Transverse colon (tissue), 4 donors: Measurements from ENCODE around the gene UBE2R2. TPM values are rescaled to one million over a fixed set of nuclear protein-coding genes. Genes with fewer than 3 reads are reported as not detected.

Source experiments
- DNase-seq: peaks from one replicate; pipeline ENCODE4 v3.0.0-alpha.2; 2019
- H3K27ac ChIP-seq, 4 donors: fragments of 200-600 bp; sonication (generic); 2 replicates each; pipeline ENCODE4 v1.5.1; 2016 to 2018; ENCODE audit warnings: inconsistent platforms in 4 of 4
- H3K27me3 ChIP-seq: fragments of 200-600 bp; sonication (generic); 2 replicates; pipeline ENCODE4 v1.5.1; 2017; ENCODE audit warnings: inconsistent platforms
- H3K36me3 ChIP-seq, 4 donors: fragments of 200-600 bp; sonication (generic); 2 replicates each; pipeline ENCODE4 v1.5.1; 2017 to 2019; ENCODE audit warnings: inconsistent platforms in 4 of 4
- H3K4me1 ChIP-seq, 4 donors: fragments of 200-600 bp; sonication (generic); 2 replicates each; pipeline ENCODE4 v1.5.1; 2017 to 2020; ENCODE audit warnings: inconsistent platforms in 4 of 4
- H3K4me3 ChIP-seq, 4 donors: fragments of 200-600 bp; sonication (generic); 1 replicate in 1 of 4; 2 replicates in 3 of 4; pipeline versions ENCODE4 v1.5.1 to v1.6.1; 2017 to 2019; ENCODE audit warnings: inconsistent platforms in 4 of 4
- H3K9me3 ChIP-seq, 2 donors: fragments of 200-600 bp; sonication (generic); 2 replicates each; pipeline ENCODE4 v1.5.1; 2017 to 2019; ENCODE audit warnings: inconsistent platforms in 2 of 2
- EP300 ChIP-seq: sonication (generic); formaldehyde crosslinking; IDR thresholded peaks from one replicate; pipeline ENCODE4 v1.6.1; 2017; ENCODE audit warnings: antibody characterized with exemption, low read depth
- POLR2A ChIP-seq: fragments of 450-650 bp; IDR thresholded peaks from one replicate; pipeline ENCODE4 v1.6.1; 2016; ENCODE audit warnings: antibody characterized with exemption, mild to moderate bottlenecking, moderate library complexity
- POLR2AphosphoS5 ChIP-seq, 3 donors: sonication (generic); formaldehyde crosslinking; IDR thresholded peaks; one replicate each; pipeline ENCODE4 v1.6.1; 2016; ENCODE audit warnings: antibody characterized with exemption in 3 of 3
- WGBS, 2 donors: methylation state at CpG; one replicate each; pipeline ENCODE4 v1.1.5; 2018; ENCODE audit warnings: low coverage in 1 of 2; 5-methylcytosine and 5-hydroxymethylcytosine counted together
- in situ Hi-C, 4 donors: fragments of 200-750 bp; cut with MboI; loops; one replicate each; pipeline versions ENCODE4 v1.15.0 to v1.15.1; 2017; ENCODE audit warnings: low sequenced_read_pairs in 3 of 4, low pct_ligation_motif_present in 1 of 4, low pct_unique_long_range_greater_than_20kb in 1 of 4
- intact Hi-C: fragments of 100-400 bp; cut with DNase I; formaldehyde crosslinking; loops from one replicate; pipeline ENCODE4 v1.15.1; 2023; ENCODE audit warnings: low total_unique reads
- total RNA-seq, 4 donors: library from RNA; depleted of rRNA; stranded (reverse); fragments of >200 nt; gene quantifications; one replicate each; pipeline ENCODE4 v1.1.0, GENCODE V29; 2016
- TF ChIP-seq, protein P1 (sequence below), 5 experiments: fragments of 200-600 bp in 3 of 5; fragments of 450-650 bp in 2 of 5; sonication (generic) in 3 of 5; IDR thresholded peaks; 1 replicate in 2 of 5; 2 replicates in 3 of 5; pipeline ENCODE4 v1.5.1; 2016 to 2017; ENCODE audit warnings: antibody characterized with exemption in 5 of 5, inconsistent platforms in 3 of 5, mild to moderate bottlenecking in 2 of 5, moderate library complexity in 1 of 5

The UBE2R2 gene
- total RNA-seq, 4 donors from 2014 or later, result 13.9 to 30.8 (median 22.9) TPM

DNA sequence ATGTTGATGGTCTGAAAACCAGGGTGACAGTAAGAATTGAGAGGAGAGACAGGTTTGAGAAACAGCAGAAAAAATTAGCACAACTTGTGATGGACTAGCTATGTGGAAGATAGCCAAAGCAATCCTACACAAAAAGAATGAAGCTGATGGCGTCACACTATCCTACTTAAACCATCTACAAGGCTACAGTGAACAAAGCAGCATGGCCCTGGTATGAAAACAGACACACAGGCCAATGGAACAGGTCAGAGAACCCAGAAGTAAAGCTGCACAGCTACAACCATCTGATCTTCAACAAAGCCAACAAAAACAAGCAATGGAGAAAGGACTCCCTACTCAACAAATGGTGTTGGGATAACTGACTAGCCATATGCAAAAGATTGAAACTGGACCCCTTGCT lies 7.5 kb upstream of the UBE2R2 start:
- Histone ChIP-seq H3K4me1 (peaks cover 7 to 13% (median 8%) of the 10 kb centered on the region in 4 donors), H3K4me3 (no peak overlapping the region), H3K27ac (no peak overlapping the region), H3K9me3 (no peaks in the 10 kb centered on the region), H3K27me3 (no peaks in the 10 kb centered on the region), H3K36me3 (no peaks in the 10 kb centered on the region)
- TF ChIP-seq, protein P1, sequence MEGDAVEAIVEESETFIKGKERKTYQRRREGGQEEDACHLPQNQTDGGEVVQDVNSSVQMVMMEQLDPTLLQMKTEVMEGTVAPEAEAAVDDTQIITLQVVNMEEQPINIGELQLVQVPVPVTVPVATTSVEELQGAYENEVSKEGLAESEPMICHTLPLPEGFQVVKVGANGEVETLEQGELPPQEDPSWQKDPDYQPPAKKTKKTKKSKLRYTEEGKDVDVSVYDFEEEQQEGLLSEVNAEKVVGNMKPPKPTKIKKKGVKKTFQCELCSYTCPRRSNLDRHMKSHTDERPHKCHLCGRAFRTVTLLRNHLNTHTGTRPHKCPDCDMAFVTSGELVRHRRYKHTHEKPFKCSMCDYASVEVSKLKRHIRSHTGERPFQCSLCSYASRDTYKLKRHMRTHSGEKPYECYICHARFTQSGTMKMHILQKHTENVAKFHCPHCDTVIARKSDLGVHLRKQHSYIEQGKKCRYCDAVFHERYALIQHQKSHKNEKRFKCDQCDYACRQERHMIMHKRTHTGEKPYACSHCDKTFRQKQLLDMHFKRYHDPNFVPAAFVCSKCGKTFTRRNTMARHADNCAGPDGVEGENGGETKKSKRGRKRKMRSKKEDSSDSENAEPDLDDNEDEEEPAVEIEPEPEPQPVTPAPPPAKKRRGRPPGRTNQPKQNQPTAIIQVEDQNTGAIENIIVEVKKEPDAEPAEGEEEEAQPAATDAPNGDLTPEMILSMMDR (IDR thresholded peaks at IDR 0.05), result no peak
- TF ChIP-seq EP300 (no peak), POLR2A (no peak), POLR2AphosphoS5 (IDR thresholded peaks at IDR 0.05) (no peak)
- 92 to 100% methylated on average over 1 of the region's 1 CpG for WGBS, 2 donors
- in situ Hi-C loops, result loop anchor here in 1 of 4 donors (10.0 kb wide), 1 partner anchor 45 kb away; no protein-coding TSS in a partner anchor
- intact Hi-C loops, result no loop called here
- no peak for DNase-seq

DNA sequence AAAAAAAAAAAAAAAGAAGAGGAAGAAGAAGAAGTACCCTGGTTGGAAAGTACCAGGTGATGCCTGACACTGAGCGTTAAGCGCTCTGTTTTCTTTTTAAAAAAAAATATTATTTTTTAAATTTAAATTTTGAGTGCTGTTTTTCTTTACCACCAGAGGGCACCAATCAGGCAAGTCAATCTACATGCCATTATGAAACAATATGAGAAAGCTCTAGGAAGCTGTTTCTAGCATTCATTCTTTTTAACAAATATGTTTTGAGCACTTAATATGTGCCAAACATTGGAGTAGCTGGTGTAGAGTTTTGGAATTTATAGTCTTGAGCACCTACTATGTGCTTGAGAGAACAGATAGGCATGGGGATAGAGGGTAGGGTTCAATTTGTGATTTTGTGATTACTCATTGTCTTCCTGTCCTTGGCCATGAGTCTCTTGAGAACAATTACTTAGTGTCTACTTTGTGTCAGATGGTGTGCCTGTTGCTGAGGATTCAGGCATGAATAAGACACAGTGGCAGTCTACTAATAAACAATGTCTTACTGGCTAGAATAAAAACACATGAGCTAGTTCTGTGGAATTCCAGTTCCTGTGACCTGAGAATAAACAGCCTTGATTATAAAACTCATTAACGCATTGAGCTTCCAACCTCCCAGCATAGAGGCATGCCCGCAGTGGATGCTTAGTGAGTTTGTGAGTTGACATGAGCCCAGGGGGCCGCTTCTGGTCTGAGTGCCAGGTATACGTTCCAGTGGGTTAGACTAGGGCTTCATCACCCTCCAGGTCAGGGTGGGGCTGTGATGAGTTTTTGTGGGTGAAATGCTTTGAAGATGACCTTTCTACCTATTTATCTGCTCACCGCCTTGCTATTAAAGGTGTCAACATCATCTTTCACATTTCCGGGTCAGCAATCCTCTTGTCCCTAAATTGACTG lies 3.0 kb upstream of the UBE2R2 start:
- TF ChIP-seq POLR2A (no peak), EP300 (no peak), POLR2AphosphoS5 (IDR thresholded peaks at IDR 0.05) (peak in 1 of 3 donors; percentile 21)
- TF ChIP-seq, protein P1 (IDR thresholded peaks at IDR 0.05), result peak; percentile 76 to 87 (median 82)
- Histone ChIP-seq H3K27me3 (no peaks in the 10 kb centered on the region), H3K27ac (peak overlapping the region; percentile 97 to 100 (median 100)), H3K36me3 (no peaks in the 10 kb centered on the region), H3K9me3 (no peaks in the 10 kb centered on the region), H3K4me3 (no peak overlapping the region), H3K4me1 (peaks cover 16 to 39% (median 27%) of the 10 kb centered on the region in 4 donors)
- WGBS, 2 donors, result 27 to 58% methylated on average over 4 to 8 of the region's 8 CpGs
- no peak for DNase-seq
- intact Hi-C loops (loop anchor here (5.0 to 10.0 kb wide), 2 partner anchors 38 to 111 kb away; no protein-coding TSS in a partner anchor), in situ Hi-C loops (no loop called here)

DNA sequence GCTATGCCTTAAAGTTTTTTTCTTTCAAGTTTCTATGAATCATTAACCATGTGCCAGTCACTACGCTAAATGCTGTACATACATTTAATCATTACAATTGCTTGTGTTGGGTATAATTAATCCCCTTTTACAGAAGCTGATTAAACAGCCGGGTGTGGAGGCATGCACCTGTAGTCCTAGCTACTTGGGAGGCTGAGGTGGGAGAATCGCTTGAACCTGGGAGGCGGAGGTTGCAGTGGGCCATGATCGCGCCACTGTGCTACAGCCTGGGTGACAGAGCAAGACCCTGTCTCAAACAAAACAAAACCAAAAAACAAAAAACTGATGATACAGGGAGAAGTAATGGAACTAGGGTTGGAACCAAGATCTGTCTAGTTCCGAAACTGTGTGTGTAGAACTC lies 1.2 kb upstream of the UBE2R2 start:
- in situ Hi-C loops, result no loop called here
- H3K27me3 ChIP-seq, result no peaks in the 10 kb centered on the region
- DNase-seq, result no peak
- 69 to 86% methylated on average over 3 to 7 of the region's 7 CpGs for WGBS, 2 donors
- peak overlapping the region in 1 of 4 donors; percentile 96 for H3K4me3 ChIP-seq
- intact Hi-C loops, result loop anchor here (10.0 kb wide), 1 partner anchor 109 kb away; no protein-coding TSS in a partner anchor
- H3K9me3 ChIP-seq, result no peaks in the 10 kb centered on the region
- H3K4me1 ChIP-seq, result peaks cover 30 to 57% (median 40%) of the 10 kb centered on the region in 4 donors
- no peaks in the 10 kb centered on the region for H3K36me3 ChIP-seq
- H3K27ac ChIP-seq, result peak overlapping the region; percentile 97 to 100 (median 100)
- TF ChIP-seq, protein P1 (IDR thresholded peaks at IDR 0.05), result no peak
- TF ChIP-seq POLR2AphosphoS5 (IDR thresholded peaks at IDR 0.05) (no peak), EP300 (no peak), POLR2A (no peak)
